HEK293 (cell line): Measurements from ENCODE around the gene SVOPL.

Experiments used
- CTCF ChIA-PET: fragments of 350-600 bp; formaldehyde crosslinking; extraction: SDS; loops from one replicate; lab custom pipeline; 2021; ENCODE audit warnings: antibody characterized with exemption; lab: Yijun Ruan, JAX
- POLR2A ChIA-PET: fragments of 300-600 bp; formaldehyde crosslinking; extraction: SDS; loops from one replicate; lab custom pipeline; 2020; ENCODE audit warnings: antibody characterized with exemption, inconsistent platforms; lab: Yijun Ruan, JAX
- H3K27ac ChIP-seq: fragments of 200-500 bp; sonication (Bioruptor generic); 2 replicates; pipeline ENCODE4 v1.5.1; 2014; ENCODE audit warnings: low read depth, low read length, control low read depth, inconsistent platforms; ENCODE audit errors: extremely low read depth
- H3K36me3 ChIP-seq, 2 experiments: fragments of 200-500 bp in 1 of 2; sonication (Bioruptor generic) in 1 of 2; 1 replicate in 1 of 2; 2 replicates in 1 of 2; pipeline ENCODE4 v1.5.1; 2014 to 2017; ENCODE audit warnings: inconsistent platforms in 2 of 2, low read length in 2 of 2; ENCODE audit not compliant: control insufficient read depth in 2 of 2, insufficient read depth in 1 of 2
- H3K4me1 ChIP-seq: fragments of 200-500 bp; sonication (Bioruptor generic); 2 replicates; pipeline ENCODE4 v1.5.1; 2014; ENCODE audit warnings: mild to moderate bottlenecking, low read length, inconsistent platforms; ENCODE audit not compliant: control insufficient read depth, insufficient read depth
- H3K4me3 ChIP-seq: 2 replicates; pipeline ENCODE4 v1.5.1; 2011; ENCODE audit warnings: low read depth, mild to moderate bottlenecking, control low read depth, low read length, moderate library complexity
- H3K9me3 ChIP-seq: fragments of 200-500 bp; sonication (Bioruptor generic); 2 replicates; pipeline ENCODE4 v1.5.1; 2014; ENCODE audit warnings: low read depth, low read length, inconsistent platforms; ENCODE audit not compliant: control insufficient read depth, insufficient read depth
- EGR2 ChIP-seq: fragments of 450-650 bp; formaldehyde crosslinking; IDR thresholded peaks from 2 replicates; pipeline ENCODE4 v1.5.1; 2016; ENCODE audit warnings: low read depth, missing biosample characterization, missing genetic modification characterization
- GLI2 ChIP-seq: fragments of 450-650 bp; formaldehyde crosslinking; IDR thresholded peaks from 2 replicates; pipeline ENCODE4; 2017; ENCODE audit warnings: missing biosample characterization, missing genetic modification characterization, low read depth, borderline replicate concordance
- GLI4 ChIP-seq: fragments of 450-650 bp; formaldehyde crosslinking; IDR thresholded peaks from 2 replicates; pipeline ENCODE4 v1.5.1; 2016; ENCODE audit warnings: missing biosample characterization, missing genetic modification characterization
- GLIS2 ChIP-seq: fragments of 450-650 bp; formaldehyde crosslinking; IDR thresholded peaks from 2 replicates; pipeline ENCODE4 v1.5.1; 2016; ENCODE audit warnings: missing biosample characterization, missing genetic modification characterization
- HOXC10 ChIP-seq: sonication (generic); formaldehyde crosslinking; IDR thresholded peaks from 2 replicates; pipeline ENCODE4 v1.8.1; 2023; ENCODE audit warnings: mild to moderate bottlenecking, missing genetic modification reagents
- IKZF3 ChIP-seq: fragments of 450-650 bp; IDR thresholded peaks from 2 replicates; pipeline ENCODE4 v1.5.0; 2018; ENCODE audit warnings: missing biosample characterization, mild to moderate bottlenecking, missing genetic modification characterization, moderate library complexity
- ZBTB1 ChIP-seq: fragments of 450-650 bp; formaldehyde crosslinking; IDR thresholded peaks from 2 replicates; pipeline ENCODE4 v1.5.1; 2016; ENCODE audit warnings: missing biosample characterization, missing genetic modification characterization
- ZBTB17 ChIP-seq: fragments of 450-650 bp; formaldehyde crosslinking; IDR thresholded peaks from 2 replicates; pipeline ENCODE4 v1.5.1; 2016; ENCODE audit warnings: missing biosample characterization, missing genetic modification characterization
- ZFP37 ChIP-seq: fragments of 450-650 bp; formaldehyde crosslinking; IDR thresholded peaks from 2 replicates; pipeline ENCODE4 v1.5.1; 2016; ENCODE audit warnings: missing biosample characterization, missing genetic modification characterization
- ZNF10 ChIP-seq: fragments of 450-650 bp; formaldehyde crosslinking; IDR thresholded peaks from 2 replicates; pipeline ENCODE4 v1.5.1; 2017; ENCODE audit warnings: missing biosample characterization, missing genetic modification characterization
- ZNF157 ChIP-seq: fragments of 450-650 bp; formaldehyde crosslinking; IDR thresholded peaks from 2 replicates; pipeline ENCODE4 v1.5.1; 2016; ENCODE audit warnings: missing biosample characterization, missing genetic modification characterization
- ZNF184 ChIP-seq: fragments of 450-650 bp; IDR thresholded peaks from 2 replicates; pipeline ENCODE4 v1.5.1; 2018; ENCODE audit warnings: missing biosample characterization, mild to moderate bottlenecking, missing genetic modification characterization
- ZNF214 ChIP-seq: fragments of 450-650 bp; formaldehyde crosslinking; IDR thresholded peaks from 2 replicates; pipeline ENCODE4 v1.5.1; 2017; ENCODE audit warnings: missing biosample characterization, mild to moderate bottlenecking, missing genetic modification characterization, borderline replicate concordance
- ZNF37A ChIP-seq: fragments of 450-650 bp; IDR thresholded peaks from 2 replicates; pipeline ENCODE4 v1.5.1; 2018; ENCODE audit warnings: missing biosample characterization, missing genetic modification characterization
- ZNF391 ChIP-seq: fragments of 450-650 bp; formaldehyde crosslinking; IDR thresholded peaks from 2 replicates; pipeline ENCODE4 v1.5.1; 2016; ENCODE audit warnings: low read depth, missing biosample characterization, missing genetic modification characterization, borderline replicate concordance
- ZNF404 ChIP-seq: fragments of 450-650 bp; formaldehyde crosslinking; IDR thresholded peaks from 2 replicates; pipeline ENCODE4 v1.5.1; 2017; ENCODE audit warnings: missing biosample characterization, missing genetic modification characterization
- ZNF423 ChIP-seq: fragments of 450-650 bp; formaldehyde crosslinking; IDR thresholded peaks from 2 replicates; pipeline ENCODE4 v1.5.1; 2016; ENCODE audit warnings: missing biosample characterization, missing genetic modification characterization
- ZNF473 ChIP-seq: fragments of 450-650 bp; formaldehyde crosslinking; IDR thresholded peaks from 2 replicates; pipeline ENCODE4 v1.5.1; 2017; ENCODE audit warnings: missing biosample characterization, missing genetic modification characterization
- ZNF544 ChIP-seq: fragments of 450-650 bp; formaldehyde crosslinking; IDR thresholded peaks from 2 replicates; pipeline ENCODE4 v1.5.0; 2017; ENCODE audit warnings: missing biosample characterization, missing genetic modification characterization
- ZNF549 ChIP-seq: fragments of 450-650 bp; IDR thresholded peaks from 2 replicates; pipeline ENCODE4 v1.5.1; 2018; ENCODE audit warnings: missing biosample characterization, missing genetic modification characterization, mild to moderate bottlenecking, inconsistent platforms, moderate library complexity
- ZNF600 ChIP-seq: fragments of 450-650 bp; formaldehyde crosslinking; IDR thresholded peaks from 2 replicates; pipeline ENCODE4 v1.5.1; 2016; ENCODE audit warnings: missing biosample characterization, missing genetic modification characterization
- ZNF626 ChIP-seq: fragments of 450-650 bp; sonication (Bioruptor Pico); formaldehyde crosslinking; IDR thresholded peaks from 2 replicates; pipeline ENCODE4 v1.5.1; 2018; ENCODE audit warnings: missing biosample characterization, missing genetic modification characterization, inconsistent platforms
- ZSCAN16 ChIP-seq: fragments of 450-650 bp; formaldehyde crosslinking; IDR thresholded peaks from 2 replicates; pipeline ENCODE4 v1.5.1; 2016; ENCODE audit warnings: missing biosample characterization, missing genetic modification characterization
- ZSCAN30 ChIP-seq: fragments of 450-650 bp; IDR thresholded peaks from 2 replicates; pipeline ENCODE4 v1.5.1; 2018; ENCODE audit warnings: missing biosample characterization, mild to moderate bottlenecking, missing genetic modification characterization, moderate library complexity
- TF ChIP-seq, protein P1 (sequence below): fragments of 450-650 bp; formaldehyde crosslinking; IDR thresholded peaks from 2 replicates; pipeline ENCODE4 v1.5.1; 2016; ENCODE audit warnings: missing biosample characterization, missing genetic modification characterization, low read depth
- TF ChIP-seq, protein P2 (sequence below): fragments of 450-650 bp; formaldehyde crosslinking; IDR thresholded peaks from 2 replicates; pipeline ENCODE4 v1.5.1; 2016; ENCODE audit warnings: missing biosample characterization, missing genetic modification characterization
- TF ChIP-seq, protein P3 (sequence below): fragments of 450-650 bp; formaldehyde crosslinking; IDR thresholded peaks from 2 replicates; pipeline ENCODE4 v1.5.1; 2016; ENCODE audit warnings: missing biosample characterization, missing genetic modification characterization, borderline replicate concordance
- TF ChIP-seq, protein P4 (sequence below): fragments of 450-650 bp; formaldehyde crosslinking; IDR thresholded peaks from 2 replicates; pipeline ENCODE4 v1.5.1; 2016; ENCODE audit warnings: missing biosample characterization, missing genetic modification characterization, low read depth
- TF ChIP-seq, protein P5 (sequence below): fragments of 450-650 bp; formaldehyde crosslinking; IDR thresholded peaks from 2 replicates; pipeline ENCODE4 v1.5.1; 2016; ENCODE audit warnings: missing biosample characterization, missing genetic modification characterization

Gene SVOPL

DNA sequence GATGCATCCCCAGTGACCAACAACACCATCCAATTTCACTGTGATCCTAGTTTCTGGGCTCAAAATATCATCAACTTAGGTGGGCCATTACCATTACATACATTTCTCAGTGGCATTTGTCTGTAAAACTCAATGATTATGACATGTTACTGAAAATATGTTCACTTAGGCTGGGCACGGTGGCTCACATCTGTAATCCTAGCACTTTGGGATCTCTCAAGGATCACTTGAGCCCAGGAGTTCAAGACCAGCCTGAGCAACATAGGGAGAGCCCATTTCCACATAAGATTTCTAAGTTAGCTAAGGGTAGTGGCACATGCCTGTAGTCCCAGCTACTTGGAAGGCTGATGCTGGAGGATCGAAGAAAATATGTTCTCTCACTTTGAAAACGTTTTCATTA is 150.1 kb downstream of the SVOPL start:
- CTCF ChIA-PET = interaction anchor here (0.6 kb wide), 1 partner anchor 75 kb away, joined by 3 read pairs; no protein-coding TSS in a partner anchor
- Histone ChIP-seq H3K36me3 (peaks cover 3 to 77% of the 10 kb centered on the region in 2 experiments; a peak in 2 of 3 replicates), H3K4me1 (no peaks in the 10 kb centered on the region), H3K27ac (no peak overlapping the region), H3K9me3 (no peaks in the 10 kb centered on the region), H3K4me3 (no peak overlapping the region)
- TF ChIP-seq ZNF37A (tag by site-specific recombination) (no peak), ZNF184 (tag by site-specific recombination) (no peak), ZSCAN16 (tag by site-specific recombination) (no peak), IKZF3 (tag by site-specific recombination) (no peak), GLI4 (tag by site-specific recombination) (no peak), EGR2 (tag by site-specific recombination) (no peak), ZNF157 (tag by site-specific recombination) (no peak), ZNF544 (no peak), ZNF626 (tag by site-specific recombination) (no peak), ZNF549 (tag by site-specific recombination) (no peak), ZNF423 (tag by site-specific recombination) (no peak), ZBTB1 (tag by site-specific recombination) (no peak), ZNF214 (tag by site-specific recombination) (no peak), ZNF473 (tag by site-specific recombination) (no peak), ZSCAN30 (no peak), GLIS2 (tag by site-specific recombination) (no peak), GLI2 (tag by site-specific recombination) (no peak), ZNF10 (tag by site-specific recombination) (no peak)
- TF ChIP-seq, protein P1, sequence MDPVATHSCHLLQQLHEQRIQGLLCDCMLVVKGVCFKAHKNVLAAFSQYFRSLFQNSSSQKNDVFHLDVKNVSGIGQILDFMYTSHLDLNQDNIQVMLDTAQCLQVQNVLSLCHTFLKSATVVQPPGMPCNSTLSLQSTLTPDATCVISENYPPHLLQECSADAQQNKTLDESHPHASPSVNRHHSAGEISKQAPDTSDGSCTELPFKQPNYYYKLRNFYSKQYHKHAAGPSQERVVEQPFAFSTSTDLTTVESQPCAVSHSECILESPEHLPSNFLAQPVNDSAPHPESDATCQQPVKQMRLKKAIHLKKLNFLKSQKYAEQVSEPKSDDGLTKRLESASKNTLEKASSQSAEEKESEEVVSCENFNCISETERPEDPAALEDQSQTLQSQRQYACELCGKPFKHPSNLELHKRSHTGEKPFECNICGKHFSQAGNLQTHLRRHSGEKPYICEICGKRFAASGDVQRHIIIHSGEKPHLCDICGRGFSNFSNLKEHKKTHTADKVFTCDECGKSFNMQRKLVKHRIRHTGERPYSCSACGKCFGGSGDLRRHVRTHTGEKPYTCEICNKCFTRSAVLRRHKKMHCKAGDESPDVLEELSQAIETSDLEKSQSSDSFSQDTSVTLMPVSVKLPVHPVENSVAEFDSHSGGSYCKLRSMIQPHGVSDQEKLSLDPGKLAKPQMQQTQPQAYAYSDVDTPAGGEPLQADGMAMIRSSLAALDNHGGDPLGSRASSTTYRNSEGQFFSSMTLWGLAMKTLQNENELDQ (tag by site-specific recombination) = no peak
- TF ChIP-seq, protein P2, sequence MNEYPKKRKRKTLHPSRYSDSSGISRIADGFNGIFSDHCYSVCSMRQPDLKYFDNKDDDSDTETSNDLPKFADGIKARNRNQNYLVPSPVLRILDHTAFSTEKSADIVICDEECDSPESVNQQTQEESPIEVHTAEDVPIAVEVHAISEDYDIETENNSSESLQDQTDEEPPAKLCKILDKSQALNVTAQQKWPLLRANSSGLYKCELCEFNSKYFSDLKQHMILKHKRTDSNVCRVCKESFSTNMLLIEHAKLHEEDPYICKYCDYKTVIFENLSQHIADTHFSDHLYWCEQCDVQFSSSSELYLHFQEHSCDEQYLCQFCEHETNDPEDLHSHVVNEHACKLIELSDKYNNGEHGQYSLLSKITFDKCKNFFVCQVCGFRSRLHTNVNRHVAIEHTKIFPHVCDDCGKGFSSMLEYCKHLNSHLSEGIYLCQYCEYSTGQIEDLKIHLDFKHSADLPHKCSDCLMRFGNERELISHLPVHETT (tag by site-specific recombination) = no peak
- POLR2A ChIA-PET = no interaction called here

DNA sequence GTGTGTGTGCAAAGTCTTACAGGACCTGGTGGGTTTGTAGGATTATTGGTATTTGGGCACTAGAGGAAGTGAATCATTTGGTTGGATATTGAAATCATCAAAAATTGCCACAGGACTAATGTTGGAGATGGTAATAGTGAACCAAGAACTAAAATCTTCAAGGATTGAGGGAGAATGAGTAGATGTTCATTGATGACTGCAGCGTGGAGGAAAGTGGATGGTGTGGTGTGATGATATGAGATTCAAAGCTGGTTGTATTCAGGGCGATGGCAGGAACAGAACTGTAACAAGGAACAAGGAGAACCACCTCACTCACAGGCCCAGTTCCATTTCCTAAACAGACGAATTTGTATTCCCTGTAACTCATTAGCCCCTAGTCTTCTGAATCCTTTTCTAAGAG is 150.8 kb downstream of the SVOPL start:
- H3K36me3 ChIP-seq = peaks cover 3 to 76% of the 10 kb centered on the region in 2 experiments; a peak in 2 of 3 replicates
- ChIA-PET POLR2A (no interaction called here), CTCF (no interaction called here)
- H3K4me1 ChIP-seq = no peaks in the 10 kb centered on the region
- no peaks in the 10 kb centered on the region for H3K9me3 ChIP-seq
- no peak overlapping the region for H3K27ac ChIP-seq
- H3K4me3 ChIP-seq = no peak overlapping the region
- TF ChIP-seq ZNF600 (tag by site-specific recombination) = no peak
- TF ChIP-seq, protein P3, sequence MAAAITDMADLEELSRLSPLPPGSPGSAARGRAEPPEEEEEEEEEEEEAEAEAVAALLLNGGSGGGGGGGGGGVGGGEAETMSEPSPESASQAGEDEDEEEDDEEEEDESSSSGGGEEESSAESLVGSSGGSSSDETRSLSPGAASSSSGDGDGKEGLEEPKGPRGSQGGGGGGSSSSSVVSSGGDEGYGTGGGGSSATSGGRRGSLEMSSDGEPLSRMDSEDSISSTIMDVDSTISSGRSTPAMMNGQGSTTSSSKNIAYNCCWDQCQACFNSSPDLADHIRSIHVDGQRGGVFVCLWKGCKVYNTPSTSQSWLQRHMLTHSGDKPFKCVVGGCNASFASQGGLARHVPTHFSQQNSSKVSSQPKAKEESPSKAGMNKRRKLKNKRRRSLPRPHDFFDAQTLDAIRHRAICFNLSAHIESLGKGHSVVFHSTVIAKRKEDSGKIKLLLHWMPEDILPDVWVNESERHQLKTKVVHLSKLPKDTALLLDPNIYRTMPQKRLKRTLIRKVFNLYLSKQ (tag by site-specific recombination) = no peak
- TF ChIP-seq, protein P4, sequence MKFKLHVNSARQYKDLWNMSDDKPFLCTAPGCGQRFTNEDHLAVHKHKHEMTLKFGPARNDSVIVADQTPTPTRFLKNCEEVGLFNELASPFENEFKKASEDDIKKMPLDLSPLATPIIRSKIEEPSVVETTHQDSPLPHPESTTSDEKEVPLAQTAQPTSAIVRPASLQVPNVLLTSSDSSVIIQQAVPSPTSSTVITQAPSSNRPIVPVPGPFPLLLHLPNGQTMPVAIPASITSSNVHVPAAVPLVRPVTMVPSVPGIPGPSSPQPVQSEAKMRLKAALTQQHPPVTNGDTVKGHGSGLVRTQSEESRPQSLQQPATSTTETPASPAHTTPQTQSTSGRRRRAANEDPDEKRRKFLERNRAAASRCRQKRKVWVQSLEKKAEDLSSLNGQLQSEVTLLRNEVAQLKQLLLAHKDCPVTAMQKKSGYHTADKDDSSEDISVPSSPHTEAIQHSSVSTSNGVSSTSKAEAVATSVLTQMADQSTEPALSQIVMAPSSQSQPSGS = no peak
- no peak for TF ChIP-seq ZNF404 (tag by site-specific recombination)
- TF ChIP-seq ZFP37 (tag by site-specific recombination) = no peak
- TF ChIP-seq, protein P2 (tag by site-specific recombination) = no peak
- no peak for TF ChIP-seq ZBTB17 (tag by site-specific recombination)
- TF ChIP-seq, protein P5, sequence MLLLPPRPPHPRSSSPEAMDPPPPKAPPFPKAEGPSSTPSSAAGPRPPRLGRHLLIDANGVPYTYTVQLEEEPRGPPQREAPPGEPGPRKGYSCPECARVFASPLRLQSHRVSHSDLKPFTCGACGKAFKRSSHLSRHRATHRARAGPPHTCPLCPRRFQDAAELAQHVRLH (tag by site-specific recombination) = no peak
- TF ChIP-seq ZNF423 (tag by site-specific recombination) = no peak
- TF ChIP-seq HOXC10 = no peak
- TF ChIP-seq ZNF391 (tag by site-specific recombination) = no peak
